ENCODE results near the gene C3AR1.
"Not testable (repeated sequence)": the region's sequence is repeated elsewhere in the genome, so short reads cannot be mapped to it uniquely, and the experiment has no call there.

GRCh38 chr12:8071820-8072219 is 5.7 kb upstream of the C3AR1 start:
- TF ChIP-seq, protein P1, sequence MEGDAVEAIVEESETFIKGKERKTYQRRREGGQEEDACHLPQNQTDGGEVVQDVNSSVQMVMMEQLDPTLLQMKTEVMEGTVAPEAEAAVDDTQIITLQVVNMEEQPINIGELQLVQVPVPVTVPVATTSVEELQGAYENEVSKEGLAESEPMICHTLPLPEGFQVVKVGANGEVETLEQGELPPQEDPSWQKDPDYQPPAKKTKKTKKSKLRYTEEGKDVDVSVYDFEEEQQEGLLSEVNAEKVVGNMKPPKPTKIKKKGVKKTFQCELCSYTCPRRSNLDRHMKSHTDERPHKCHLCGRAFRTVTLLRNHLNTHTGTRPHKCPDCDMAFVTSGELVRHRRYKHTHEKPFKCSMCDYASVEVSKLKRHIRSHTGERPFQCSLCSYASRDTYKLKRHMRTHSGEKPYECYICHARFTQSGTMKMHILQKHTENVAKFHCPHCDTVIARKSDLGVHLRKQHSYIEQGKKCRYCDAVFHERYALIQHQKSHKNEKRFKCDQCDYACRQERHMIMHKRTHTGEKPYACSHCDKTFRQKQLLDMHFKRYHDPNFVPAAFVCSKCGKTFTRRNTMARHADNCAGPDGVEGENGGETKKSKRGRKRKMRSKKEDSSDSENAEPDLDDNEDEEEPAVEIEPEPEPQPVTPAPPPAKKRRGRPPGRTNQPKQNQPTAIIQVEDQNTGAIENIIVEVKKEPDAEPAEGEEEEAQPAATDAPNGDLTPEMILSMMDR (conservative IDR thresholded peaks at IDR 0.05 in 1 of 2, IDR thresholded peaks at IDR 0.05 in 1 of 2; ENCODE audit: extremely low read depth in 1 of 2, insufficient read depth in 1 of 2, low read depth in 1 of 2, low read length in 2 of 2): not testable (repeated sequence)
- not testable (repeated sequence) for TF ChIP-seq EZH2 (IDR thresholded peaks at IDR 0.05; ENCODE audit: borderline replicate concordance, low read length)

Data from mammary epithelial cell (primary cell).